GM06990 (cell line): ENCODE measurements around the gene UGT8.

Experiments used
- DNase-seq: peaks from one replicate; pipeline ENCODE4 v3.0.0-alpha.2; 2011; ENCODE audit not compliant: insufficient read length; ENCODE audit errors: extremely low read depth
- H3K27me3 ChIP-seq: replicated peaks from 2 replicates; pipeline ENCODE4 v1.6.0; 2011; ENCODE audit warnings: low read length; ENCODE audit not compliant: control insufficient read depth, insufficient read depth
- H3K36me3 ChIP-seq: 2 replicates; pipeline ENCODE4 v1.5.1; 2011; ENCODE audit warnings: low read length; ENCODE audit not compliant: control insufficient read depth, insufficient read depth
- H3K4me3 ChIP-seq: replicated peaks from 2 replicates; pipeline ENCODE4 v1.5.1; 2011; ENCODE audit warnings: low read depth, mild to moderate bottlenecking, control low read depth, low read length
- TF ChIP-seq, protein P1 (sequence below): IDR thresholded peaks from 2 replicates; pipeline ENCODE4 v1.5.1; 2011; ENCODE audit warnings: low read length, control low read depth, mild to moderate bottlenecking, inconsistent platforms; ENCODE audit not compliant: insufficient read depth, poor library complexity, severe bottlenecking

The UGT8 gene

DNA sequence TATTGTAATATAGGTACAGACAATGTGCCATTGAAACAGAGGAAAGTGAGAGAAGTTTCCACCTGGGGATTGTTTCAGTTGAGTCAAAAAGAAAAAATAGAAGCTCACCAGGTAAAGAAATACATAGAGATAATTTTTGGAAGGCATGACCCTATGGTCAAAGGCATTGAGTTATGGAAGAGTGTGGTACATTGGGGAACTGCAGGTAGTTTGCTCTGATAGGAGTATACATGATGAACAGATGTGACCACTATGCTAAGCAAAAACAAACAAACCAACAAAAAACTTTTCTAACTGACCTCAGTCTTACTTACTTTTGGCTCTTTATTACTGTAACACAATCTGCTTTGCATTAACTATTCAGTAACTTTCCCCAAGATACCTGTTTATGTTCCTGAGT, 85.9 kb downstream of the UGT8 start:
- no peaks in the 10 kb centered on the region for H3K27me3 ChIP-seq
- no peak overlapping the region for H3K4me3 ChIP-seq
- TF ChIP-seq, protein P1, sequence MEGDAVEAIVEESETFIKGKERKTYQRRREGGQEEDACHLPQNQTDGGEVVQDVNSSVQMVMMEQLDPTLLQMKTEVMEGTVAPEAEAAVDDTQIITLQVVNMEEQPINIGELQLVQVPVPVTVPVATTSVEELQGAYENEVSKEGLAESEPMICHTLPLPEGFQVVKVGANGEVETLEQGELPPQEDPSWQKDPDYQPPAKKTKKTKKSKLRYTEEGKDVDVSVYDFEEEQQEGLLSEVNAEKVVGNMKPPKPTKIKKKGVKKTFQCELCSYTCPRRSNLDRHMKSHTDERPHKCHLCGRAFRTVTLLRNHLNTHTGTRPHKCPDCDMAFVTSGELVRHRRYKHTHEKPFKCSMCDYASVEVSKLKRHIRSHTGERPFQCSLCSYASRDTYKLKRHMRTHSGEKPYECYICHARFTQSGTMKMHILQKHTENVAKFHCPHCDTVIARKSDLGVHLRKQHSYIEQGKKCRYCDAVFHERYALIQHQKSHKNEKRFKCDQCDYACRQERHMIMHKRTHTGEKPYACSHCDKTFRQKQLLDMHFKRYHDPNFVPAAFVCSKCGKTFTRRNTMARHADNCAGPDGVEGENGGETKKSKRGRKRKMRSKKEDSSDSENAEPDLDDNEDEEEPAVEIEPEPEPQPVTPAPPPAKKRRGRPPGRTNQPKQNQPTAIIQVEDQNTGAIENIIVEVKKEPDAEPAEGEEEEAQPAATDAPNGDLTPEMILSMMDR, result no peak
- no peak for DNase-seq
- no peaks in the 10 kb centered on the region for H3K36me3 ChIP-seq

DNA sequence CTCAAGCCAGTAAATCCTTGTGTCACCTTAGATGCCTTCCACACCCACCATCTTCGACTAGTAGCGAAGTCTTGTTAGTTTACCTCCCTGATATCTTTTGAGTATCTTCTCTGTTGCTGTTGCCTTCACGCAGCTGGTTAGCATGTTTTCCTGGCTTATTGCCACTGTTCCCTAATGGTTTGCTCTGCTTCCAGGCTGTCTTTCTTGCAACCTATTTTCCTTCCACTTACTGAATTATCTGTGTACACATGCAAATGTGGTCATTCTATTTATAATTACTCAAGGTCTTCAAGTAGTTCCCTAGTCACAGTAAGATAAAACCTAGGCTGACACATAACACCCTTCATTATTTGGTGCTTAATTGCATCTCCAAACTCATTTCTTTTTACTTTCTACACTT, 89.5 kb downstream of the UGT8 start:
- no peaks in the 10 kb centered on the region for H3K36me3 ChIP-seq
- no peak overlapping the region for H3K4me3 ChIP-seq
- no peaks in the 10 kb centered on the region for H3K27me3 ChIP-seq
- DNase-seq, result no peak
- TF ChIP-seq, protein P1, result no peak

DNA sequence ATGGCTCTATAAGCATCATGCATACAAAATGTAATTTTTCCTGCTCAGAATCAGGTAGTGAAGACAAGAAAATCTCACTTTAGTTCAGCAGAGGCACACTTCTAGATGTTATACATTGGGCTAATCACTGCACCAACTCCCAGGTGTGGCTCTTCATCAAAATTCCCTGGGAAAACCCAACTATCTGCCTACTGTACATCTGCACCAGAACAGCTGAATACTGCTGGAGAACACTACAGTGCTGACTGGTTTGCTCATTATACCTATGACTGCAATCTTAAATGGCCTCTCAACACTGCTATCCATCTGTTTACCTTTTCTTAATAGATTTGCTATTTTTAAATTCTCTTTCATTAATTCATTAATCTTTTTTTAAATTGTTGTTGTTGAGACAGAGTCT, 92.0 kb downstream of the UGT8 start:
- Histone ChIP-seq H3K27me3 (no peaks in the 10 kb centered on the region), H3K4me3 (no peak overlapping the region), H3K36me3 (no peaks in the 10 kb centered on the region)
- no peak for DNase-seq
- TF ChIP-seq, protein P1, result no peak

DNA sequence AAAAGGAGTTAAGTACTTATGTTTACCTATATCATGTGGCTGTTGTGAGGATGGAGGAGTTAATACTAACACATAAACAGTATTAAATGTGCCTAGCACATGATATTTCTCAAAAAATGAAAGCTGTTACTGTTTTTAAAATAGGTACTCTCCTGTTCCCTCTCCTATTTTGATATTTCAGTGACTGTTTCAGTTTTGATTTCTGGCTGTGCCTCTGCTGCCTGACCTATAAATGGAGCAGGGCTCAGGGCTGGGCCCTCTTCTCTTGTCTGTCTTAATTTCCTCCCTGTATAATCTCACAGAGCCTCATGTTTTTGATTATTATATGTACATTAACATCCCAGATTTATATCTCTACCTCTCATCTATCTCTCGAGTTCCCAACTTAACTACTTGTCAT, 93.3 kb downstream of the UGT8 start:
- TF ChIP-seq, protein P1, result no peak
- no peak overlapping the region for H3K4me3 ChIP-seq
- H3K36me3 ChIP-seq, result no peaks in the 10 kb centered on the region
- H3K27me3 ChIP-seq, result no peaks in the 10 kb centered on the region
- no peak for DNase-seq

DNA sequence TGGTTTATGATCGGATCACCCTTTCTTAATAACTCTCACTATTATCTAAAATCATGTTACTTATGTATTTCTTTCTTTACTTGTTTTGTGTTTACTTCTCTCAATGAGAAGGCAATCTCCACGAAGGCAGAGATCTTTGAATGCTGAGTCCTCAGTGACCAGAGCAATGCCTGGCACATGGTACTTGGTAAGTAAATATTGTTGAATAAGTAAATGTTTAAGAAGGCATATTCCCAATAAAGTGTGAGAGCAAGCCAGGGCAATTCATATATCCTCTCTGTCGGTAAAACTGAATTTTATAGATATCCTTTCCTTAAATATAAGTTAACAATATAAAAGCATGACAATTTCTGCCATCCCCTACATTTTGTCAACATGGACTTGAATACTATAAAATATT, 94.4 kb downstream of the UGT8 start:
- no peak overlapping the region for H3K4me3 ChIP-seq
- DNase-seq, result no peak
- TF ChIP-seq, protein P1, result no peak
- no peaks in the 10 kb centered on the region for H3K27me3 ChIP-seq
- no peaks in the 10 kb centered on the region for H3K36me3 ChIP-seq

DNA sequence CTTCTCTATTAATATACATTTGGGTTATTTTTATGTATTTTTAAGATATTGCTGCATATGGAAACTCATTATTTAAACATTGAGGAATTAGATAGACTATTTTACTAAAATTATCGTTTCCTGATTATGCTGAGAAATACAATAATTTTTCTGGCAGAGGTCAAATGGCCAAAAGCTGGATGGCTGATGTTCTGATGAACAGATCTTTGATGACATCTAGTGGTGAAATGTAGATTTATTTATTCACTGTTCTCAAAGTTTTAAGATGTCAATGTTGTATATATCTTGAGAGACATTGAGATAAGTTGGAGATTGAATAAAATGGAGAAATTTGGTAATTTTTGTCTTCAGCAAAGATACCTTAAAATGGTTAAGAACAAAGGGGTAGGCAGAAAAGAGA, 96.2 kb downstream of the UGT8 start:
- Histone ChIP-seq H3K4me3 (no peak overlapping the region), H3K27me3 (no peaks in the 10 kb centered on the region), H3K36me3 (no peaks in the 10 kb centered on the region)
- peak; percentile 7 for DNase-seq
- TF ChIP-seq, protein P1, result peak; percentile 32
